ENCODE measurements around the gene SIAH1. TPM values are rescaled to one million over a fixed set of nuclear protein-coding genes. Genes with fewer than 3 reads are reported as not detected.

Gene SIAH1
- polyA plus RNA-seq, 1 experiment = 21.6 TPM

DNA sequence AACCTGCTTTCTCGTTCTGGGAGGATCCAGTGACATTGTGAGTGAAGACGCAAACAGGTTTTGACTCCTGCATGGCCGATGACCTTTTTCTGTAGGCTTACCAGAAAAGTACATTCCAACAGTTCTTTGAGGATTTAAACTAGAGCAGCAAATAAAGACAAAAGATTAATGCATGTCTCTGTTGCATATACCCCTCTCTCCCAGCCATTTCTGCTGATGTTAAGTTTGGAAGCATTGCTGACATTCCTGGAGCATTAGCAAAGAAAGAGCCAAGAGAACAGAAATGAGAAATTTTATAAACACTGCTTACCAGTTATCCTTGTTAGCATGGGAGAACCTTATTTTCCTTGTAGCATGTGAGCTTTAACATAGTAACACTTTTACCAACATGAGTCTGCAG is 49.3 kb downstream of the SIAH1 start:
- no peak for TF ChIP-seq CTCF (IDR thresholded peaks at IDR 0.05; ENCODE audit: low read depth, low read length)
- CTCF ChIA-PET = interaction anchor here (0.6 to 1.2 kb wide), 4 partner anchors 67 to 295 kb away, joined by 3 to 4 read pairs (median 3); no protein-coding TSS in a partner anchor
- Histone ChIP-seq H3K27ac (ENCODE audit: low read depth, low read length) (peak overlapping the region; percentile 97), H3K9me3 (ENCODE audit: control insufficient read depth, insufficient read depth, low read length) (no peaks in the 10 kb centered on the region), H3K4me3 (ENCODE audit: low read depth, low read length) (no peak overlapping the region), H3K27me3 (ENCODE audit: control insufficient read depth, insufficient read depth, low read length) (no peaks in the 10 kb centered on the region)
- POLR2A ChIA-PET = interaction anchor here (0.8 kb wide), 1 partner anchor 30 kb away, joined by 5 read pairs; no protein-coding TSS in a partner anchor
- peak; percentile 81 for DNase-seq (ENCODE audit: low read depth, low spot score)

GRCh38 chr16:48334325-48334724 is 50.9 kb downstream of the SIAH1 start:
- H3K9me3 ChIP-seq (ENCODE audit: control insufficient read depth, insufficient read depth, low read length) = no peaks in the 10 kb centered on the region
- H3K4me3 ChIP-seq (ENCODE audit: low read depth, low read length) = no peak overlapping the region
- ChIA-PET CTCF (interaction anchor here (0.7 kb wide), 1 partner anchor 289 kb away, joined by 3 read pairs; no protein-coding TSS in a partner anchor), POLR2A (no interaction called here)
- H3K27ac ChIP-seq (ENCODE audit: low read depth, low read length) = no peak overlapping the region
- no peaks in the 10 kb centered on the region for H3K27me3 ChIP-seq (ENCODE audit: control insufficient read depth, insufficient read depth, low read length)
- 0 out of 2 replicates have a peak, but pooled peaks have one; percentile 5 for TF ChIP-seq CTCF (IDR thresholded peaks at IDR 0.05; ENCODE audit: low read depth, low read length)
- no peak for DNase-seq (ENCODE audit: low read depth, low spot score)

DNA sequence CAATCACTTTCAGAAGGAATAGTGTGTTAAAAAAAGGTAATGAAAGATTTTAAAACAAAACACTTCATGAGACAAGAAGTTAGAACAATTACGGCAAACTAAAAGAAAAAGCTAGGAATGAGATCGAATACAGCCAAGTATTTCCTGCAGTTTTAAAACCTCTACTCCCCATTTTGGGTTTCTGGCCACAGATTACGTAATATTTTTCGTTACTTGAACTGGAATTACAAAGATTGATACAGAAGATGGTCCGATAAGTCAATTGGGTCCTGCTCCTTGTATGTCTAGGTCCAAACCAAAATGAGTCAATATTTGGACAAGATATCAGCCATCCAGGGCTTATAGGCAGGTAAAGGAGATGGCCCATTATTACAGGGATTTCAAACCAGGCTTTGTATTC is 52.2 kb downstream of the SIAH1 start:
- ChIA-PET CTCF (no interaction called here), POLR2A (no interaction called here)
- Histone ChIP-seq H3K27ac (ENCODE audit: low read depth, low read length) (no peak overlapping the region), H3K27me3 (ENCODE audit: control insufficient read depth, insufficient read depth, low read length) (no peaks in the 10 kb centered on the region), H3K4me3 (ENCODE audit: low read depth, low read length) (no peak overlapping the region), H3K9me3 (ENCODE audit: control insufficient read depth, insufficient read depth, low read length) (no peaks in the 10 kb centered on the region)
- no peak for DNase-seq (ENCODE audit: low read depth, low spot score)
- TF ChIP-seq CTCF (IDR thresholded peaks at IDR 0.05; ENCODE audit: low read depth, low read length) = no peak

DNA sequence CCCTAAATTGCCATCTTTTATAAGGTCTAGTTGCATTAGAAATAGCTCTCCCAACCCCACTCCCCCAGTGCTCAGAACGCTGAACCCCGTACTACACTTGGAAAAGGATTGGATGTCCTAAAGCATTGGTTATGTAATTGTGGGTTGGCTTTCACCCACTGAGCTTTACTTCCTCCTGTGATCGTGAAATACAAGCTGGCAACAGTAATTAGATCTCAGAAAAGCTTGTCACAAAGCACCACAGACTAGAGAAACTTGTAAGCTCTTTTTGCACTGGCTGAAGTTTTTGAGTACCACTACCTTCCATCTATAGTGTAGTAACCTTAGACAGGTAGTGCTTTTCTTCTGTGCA is 54.4 kb downstream of the SIAH1 start:
- no peaks in the 10 kb centered on the region for H3K27me3 ChIP-seq (ENCODE audit: control insufficient read depth, insufficient read depth, low read length)
- ChIA-PET CTCF (no interaction called here), POLR2A (no interaction called here)
- no peak overlapping the region for H3K4me3 ChIP-seq (ENCODE audit: low read depth, low read length)
- DNase-seq (ENCODE audit: low read depth, low spot score) = no peak
- no peak for TF ChIP-seq CTCF (IDR thresholded peaks at IDR 0.05; ENCODE audit: low read depth, low read length)
- no peaks in the 10 kb centered on the region for H3K9me3 ChIP-seq (ENCODE audit: control insufficient read depth, insufficient read depth, low read length)
- no peak overlapping the region for H3K27ac ChIP-seq (ENCODE audit: low read depth, low read length)

DNA sequence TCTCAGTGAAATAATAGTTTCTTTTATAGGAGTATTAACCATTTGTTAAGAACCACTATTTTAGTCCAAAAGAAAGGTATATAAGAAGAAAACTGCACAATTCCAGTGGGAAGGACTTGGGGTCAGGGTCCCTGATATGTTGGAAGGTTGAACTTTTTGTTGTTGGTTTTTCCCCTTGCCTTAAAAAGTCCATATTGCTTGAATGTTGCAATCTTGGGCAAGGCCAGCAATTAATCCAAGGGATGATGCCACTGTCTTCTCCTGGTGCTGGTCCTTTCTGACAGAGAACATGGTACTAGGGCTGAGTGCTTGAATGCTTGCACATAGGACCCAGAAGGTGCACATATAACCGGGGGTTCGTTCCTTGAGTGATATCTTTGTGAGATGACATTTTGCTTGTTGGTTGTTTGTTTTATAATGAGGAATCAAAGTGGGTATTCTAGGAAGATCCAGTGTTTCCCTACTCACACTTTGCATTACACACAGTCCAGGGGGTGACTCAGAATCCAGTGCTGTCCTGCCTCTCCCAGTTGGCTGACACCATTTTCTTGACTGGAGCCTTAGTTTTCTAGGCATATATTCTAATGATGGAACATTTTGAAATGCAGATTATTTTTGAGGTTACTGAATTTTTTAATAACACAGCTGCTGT is 54.9 kb downstream of the SIAH1 start:
- no peak for TF ChIP-seq CTCF (IDR thresholded peaks at IDR 0.05; ENCODE audit: low read depth, low read length)
- Histone ChIP-seq H3K27ac (ENCODE audit: low read depth, low read length) (no peak overlapping the region), H3K4me3 (ENCODE audit: low read depth, low read length) (no peak overlapping the region), H3K27me3 (ENCODE audit: control insufficient read depth, insufficient read depth, low read length) (no peaks in the 10 kb centered on the region), H3K9me3 (ENCODE audit: control insufficient read depth, insufficient read depth, low read length) (no peaks in the 10 kb centered on the region)
- CTCF ChIA-PET = no interaction called here
- DNase-seq (ENCODE audit: low read depth, low spot score) = no peak
- POLR2A ChIA-PET = no interaction called here

All from AG04450 (cell line).